ENCODE measurements around the gene MRPL12. TPM values are rescaled to one million over a fixed set of nuclear protein-coding genes. Genes with fewer than 3 reads are reported as not detected.

MRPL12 gene
- total and polyA plus RNA-seq, 2 donors (not counting 1 experiment from before 2014, with no cell fraction given): 11.2 to 46.8 TPM

- no peak overlapping the region for H3K27ac ChIP-seq (ENCODE audit: insufficient read depth, low read length)
- H3K9ac ChIP-seq (ENCODE audit: insufficient read depth, low read length): no peak overlapping the region
- H3K36me3 ChIP-seq (ENCODE audit: control insufficient read depth, insufficient read depth, low read length): no peaks in the 10 kb centered on the region
- TF ChIP-seq CTCF (conservative IDR thresholded peaks at IDR 0.05 in 1 of 2, IDR thresholded peaks at IDR 0.05 in 1 of 2; ENCODE audit: low read depth in 1 of 2, low read length in 2 of 2): no peak
- TF ChIP-seq EZH2 (IDR thresholded peaks at IDR 0.05; ENCODE audit: low read length, missing control alignments): no peak
- no peaks in the 10 kb centered on the region for H3K79me2 ChIP-seq (ENCODE audit: control insufficient read depth, insufficient read depth, low read length)
- no peak overlapping the region for H3K4me3 ChIP-seq (replicated peaks in 1 of 4; ENCODE audit: control extremely low read depth in 1 of 4, insufficient read depth in 1 of 4, low read depth in 3 of 4, low read length in 4 of 4)
- no peaks in the 10 kb centered on the region for H4K20me1 ChIP-seq (ENCODE audit: control insufficient read depth, extremely low read depth, insufficient read depth, low read length)
- H3K4me1 ChIP-seq (ENCODE audit: control insufficient read depth, extremely low read depth, insufficient read depth, low read length): peaks cover 8% of the 10 kb centered on the region
- no peaks in the 10 kb centered on the region for H3K27me3 ChIP-seq (ENCODE audit: control insufficient read depth, insufficient read depth, low read length)
- H2AFZ ChIP-seq (ENCODE audit: low read length): no peak overlapping the region
- H3K9me3 ChIP-seq (ENCODE audit: control insufficient read depth, insufficient read depth, low read depth, low read length): no peaks in the 10 kb centered on the region
- DNase-seq (ENCODE audit: low read depth in 2 of 2): no peak
- no peak overlapping the region for H3K4me2 ChIP-seq (ENCODE audit: extremely low read depth, insufficient read depth, low read length)
Observed at GRCh38 chr17:81725439-81725838, 22.3 kb downstream of the MRPL12 start.

- Histone ChIP-seq H4K20me1 (ENCODE audit: control insufficient read depth, extremely low read depth, insufficient read depth, low read length) (no peaks in the 10 kb centered on the region), H3K9me3 (ENCODE audit: control insufficient read depth, insufficient read depth, low read depth, low read length) (no peaks in the 10 kb centered on the region), H3K27me3 (ENCODE audit: control insufficient read depth, insufficient read depth, low read length) (no peaks in the 10 kb centered on the region), H3K4me1 (ENCODE audit: control insufficient read depth, extremely low read depth, insufficient read depth, low read length) (peaks cover 8% of the 10 kb centered on the region), H3K79me2 (ENCODE audit: control insufficient read depth, insufficient read depth, low read length) (no peaks in the 10 kb centered on the region), H3K4me2 (ENCODE audit: extremely low read depth, insufficient read depth, low read length) (no peak overlapping the region), H3K9ac (ENCODE audit: insufficient read depth, low read length) (no peak overlapping the region), H3K4me3 (replicated peaks in 1 of 4; ENCODE audit: control extremely low read depth in 1 of 4, insufficient read depth in 1 of 4, low read depth in 3 of 4, low read length in 4 of 4) (no peak overlapping the region), H3K27ac (ENCODE audit: insufficient read depth, low read length) (no peak overlapping the region), H2AFZ (ENCODE audit: low read length) (no peak overlapping the region), H3K36me3 (ENCODE audit: control insufficient read depth, insufficient read depth, low read length) (no peaks in the 10 kb centered on the region)
- TF ChIP-seq EZH2 (IDR thresholded peaks at IDR 0.05; ENCODE audit: low read length, missing control alignments): no peak
- no peak for TF ChIP-seq CTCF (conservative IDR thresholded peaks at IDR 0.05 in 1 of 2, IDR thresholded peaks at IDR 0.05 in 1 of 2; ENCODE audit: low read depth in 1 of 2, low read length in 2 of 2)
- no peak for DNase-seq (ENCODE audit: low read depth in 2 of 2)
Observed at GRCh38 chr17:81726004-81726403, 22.8 kb downstream of the MRPL12 start.

- Histone ChIP-seq H3K9ac (ENCODE audit: insufficient read depth, low read length) (no peak overlapping the region), H3K27ac (ENCODE audit: insufficient read depth, low read length) (no peak overlapping the region), H3K27me3 (ENCODE audit: control insufficient read depth, insufficient read depth, low read length) (no peaks in the 10 kb centered on the region), H3K4me2 (ENCODE audit: extremely low read depth, insufficient read depth, low read length) (no peak overlapping the region), H3K36me3 (ENCODE audit: control insufficient read depth, insufficient read depth, low read length) (no peaks in the 10 kb centered on the region), H3K4me3 (replicated peaks in 1 of 4; ENCODE audit: control extremely low read depth in 1 of 4, insufficient read depth in 1 of 4, low read depth in 3 of 4, low read length in 4 of 4) (no peak overlapping the region), H4K20me1 (ENCODE audit: control insufficient read depth, extremely low read depth, insufficient read depth, low read length) (no peaks in the 10 kb centered on the region), H2AFZ (ENCODE audit: low read length) (no peak overlapping the region), H3K9me3 (ENCODE audit: control insufficient read depth, insufficient read depth, low read depth, low read length) (no peaks in the 10 kb centered on the region), H3K79me2 (ENCODE audit: control insufficient read depth, insufficient read depth, low read length) (no peaks in the 10 kb centered on the region), H3K4me1 (ENCODE audit: control insufficient read depth, extremely low read depth, insufficient read depth, low read length) (peaks cover 6% of the 10 kb centered on the region)
- no peak for DNase-seq (ENCODE audit: low read depth in 2 of 2)
- TF ChIP-seq CTCF (conservative IDR thresholded peaks at IDR 0.05 in 1 of 2, IDR thresholded peaks at IDR 0.05 in 1 of 2; ENCODE audit: low read depth in 1 of 2, low read length in 2 of 2) (no peak), EZH2 (IDR thresholded peaks at IDR 0.05; ENCODE audit: low read length, missing control alignments) (no peak)
Observed at GRCh38 chr17:81727324-81728031, 24.3 kb downstream of the MRPL12 start.
